ENCODE data around the gene ZSWIM2. TPM values are rescaled to one million over a fixed set of nuclear protein-coding genes. Genes with fewer than 3 reads are reported as not detected.
"Not testable (repeated sequence)": the region's sequence is repeated elsewhere in the genome, so short reads cannot be mapped to it uniquely, and the experiment has no call there.

ZSWIM2 gene, protein sequence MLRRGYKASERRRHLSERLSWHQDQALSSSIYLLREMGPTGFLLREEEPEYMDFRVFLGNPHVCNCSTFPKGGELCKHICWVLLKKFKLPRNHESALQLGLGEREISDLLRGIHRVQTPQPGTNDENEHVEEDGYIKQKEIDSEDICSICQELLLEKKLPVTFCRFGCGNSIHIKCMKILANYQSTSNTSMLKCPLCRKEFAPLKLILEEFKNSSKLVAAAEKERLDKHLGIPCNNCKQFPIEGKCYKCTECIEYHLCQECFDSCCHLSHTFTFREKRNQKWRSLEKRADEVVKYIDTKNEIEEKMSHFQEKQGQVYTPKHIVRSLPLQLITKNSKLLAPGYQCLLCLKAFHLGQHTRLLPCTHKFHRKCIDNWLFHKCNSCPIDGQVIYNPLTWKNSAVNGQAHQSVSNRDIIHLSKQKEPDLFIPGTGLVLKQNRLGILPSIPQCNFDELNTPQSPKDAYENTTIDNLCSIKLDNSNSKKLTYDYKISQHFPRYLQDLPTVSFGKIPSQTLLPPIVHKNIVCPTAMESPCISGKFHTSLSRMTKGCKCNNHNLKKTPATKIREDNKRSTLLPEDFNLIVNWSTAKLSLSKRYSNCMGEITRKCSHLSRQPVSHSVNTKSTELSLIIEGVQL
- not detected in 2 replicates for total RNA-seq (2014; rRNA removed; shearing (Covaris generic))

DNA sequence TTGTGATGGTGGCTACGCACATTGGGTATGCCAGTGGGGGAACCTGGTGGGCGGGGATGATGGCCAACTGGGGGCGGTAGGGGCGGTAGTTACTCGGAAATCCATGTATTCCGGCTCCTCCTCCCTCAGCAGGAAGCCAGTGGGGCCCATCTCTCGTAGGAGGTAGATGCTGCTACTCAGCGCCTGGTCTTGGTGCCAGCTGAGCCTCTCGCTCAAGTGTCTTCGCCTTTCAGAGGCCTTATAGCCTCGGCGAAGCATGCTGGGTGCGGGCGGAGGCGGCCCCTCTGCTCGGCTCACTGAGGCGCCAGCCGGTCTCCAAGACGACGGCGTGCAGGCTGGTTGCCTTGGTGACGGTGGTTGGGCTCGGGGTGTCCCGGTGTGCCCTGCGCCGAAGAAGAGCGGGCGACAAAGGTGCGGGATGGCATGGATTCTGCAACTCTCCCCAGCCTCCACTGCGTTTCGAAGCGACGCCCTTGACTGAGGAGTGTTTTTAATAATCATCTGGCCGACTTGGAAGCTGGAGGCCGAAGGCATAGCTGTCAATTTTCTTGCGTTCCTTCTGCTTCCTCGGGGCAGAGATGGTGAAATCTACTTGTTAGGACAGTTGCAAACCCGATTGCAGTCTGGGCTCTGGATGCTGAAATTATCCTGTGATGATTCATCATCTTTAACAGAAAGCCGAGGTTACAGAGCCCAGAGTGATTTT is at the start of gene ZSWIM2:
ZSWIM2 (minus strand) TSS at position 298 of the 706 bp plus-strand sequence; CDS start at position 258, 40 bp downstream.
- H3K4me1 ChIP-seq (replicated peaks): peaks cover 12% of the 10 kb centered on the region
- no peaks in the 10 kb centered on the region for H3K36me3 ChIP-seq
- H3K9me3 ChIP-seq (replicated peaks): no peaks in the 10 kb centered on the region
- H3K27ac ChIP-seq: peak within 1 kb of the TSS; percentile 35
- peak within 1 kb of the TSS; percentile 32 for H3K4me3 ChIP-seq
- H3K27me3 ChIP-seq (replicated peaks): no peaks in the 10 kb centered on the region
- DNase-seq (ENCODE audit: low read depth in 1 of 2, low spot score in 2 of 2): peak; percentile 59 to 67

DNA sequence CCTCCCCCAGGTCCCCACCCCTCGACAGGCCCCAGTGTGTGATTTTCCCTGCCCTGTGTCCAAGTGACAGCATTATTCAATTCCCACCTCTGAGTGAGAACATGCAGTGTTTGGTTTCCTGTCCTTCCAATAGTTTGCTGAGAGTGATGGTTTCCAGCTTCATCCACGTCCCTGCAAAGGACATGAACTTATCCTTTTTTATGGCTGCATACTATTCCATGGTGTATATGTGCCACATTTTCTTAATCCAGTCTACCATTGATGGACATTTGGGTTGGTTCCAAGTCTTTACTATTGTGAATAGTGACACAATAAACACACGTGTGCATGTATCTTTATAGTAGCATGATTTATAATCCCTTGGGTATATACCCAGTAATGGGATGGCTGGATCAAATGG is 47.2 kb upstream of the ZSWIM2 start:
- H3K4me3 ChIP-seq; H3K27me3 ChIP-seq (replicated peaks); H3K9me3 ChIP-seq (replicated peaks); H3K4me1 ChIP-seq (replicated peaks); H3K36me3 ChIP-seq; H3K27ac ChIP-seq; DNase-seq (ENCODE audit: low read depth in 1 of 2, low spot score in 2 of 2): not testable (repeated sequence)

DNA sequence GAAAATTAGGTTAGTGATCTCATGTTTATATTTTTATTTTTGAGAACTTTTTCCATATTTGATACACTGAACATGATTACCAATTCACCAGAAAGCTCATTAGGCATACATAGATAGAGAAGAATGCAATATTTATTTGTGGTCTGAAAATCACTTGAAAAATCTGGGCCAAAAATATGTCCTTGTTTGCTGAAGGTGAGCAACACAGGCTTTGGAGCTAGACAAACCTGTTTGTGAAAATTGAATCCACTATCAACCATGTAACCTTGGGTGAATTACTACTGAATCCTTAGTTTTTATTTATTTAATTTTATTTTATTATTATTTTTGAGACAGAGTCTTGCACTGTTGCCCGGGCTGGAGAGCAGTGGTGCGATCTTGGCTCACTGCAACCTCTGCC is 46.5 kb upstream of the ZSWIM2 start:
- no peaks in the 10 kb centered on the region for H3K9me3 ChIP-seq (replicated peaks)
- no peak overlapping the region for H3K4me3 ChIP-seq
- H3K4me1 ChIP-seq (replicated peaks): no peaks in the 10 kb centered on the region
- H3K27ac ChIP-seq: no peak overlapping the region
- H3K36me3 ChIP-seq: no peaks in the 10 kb centered on the region
- DNase-seq (ENCODE audit: low read depth in 1 of 2, low spot score in 2 of 2): no peak
- H3K27me3 ChIP-seq (replicated peaks): no peaks in the 10 kb centered on the region

DNA sequence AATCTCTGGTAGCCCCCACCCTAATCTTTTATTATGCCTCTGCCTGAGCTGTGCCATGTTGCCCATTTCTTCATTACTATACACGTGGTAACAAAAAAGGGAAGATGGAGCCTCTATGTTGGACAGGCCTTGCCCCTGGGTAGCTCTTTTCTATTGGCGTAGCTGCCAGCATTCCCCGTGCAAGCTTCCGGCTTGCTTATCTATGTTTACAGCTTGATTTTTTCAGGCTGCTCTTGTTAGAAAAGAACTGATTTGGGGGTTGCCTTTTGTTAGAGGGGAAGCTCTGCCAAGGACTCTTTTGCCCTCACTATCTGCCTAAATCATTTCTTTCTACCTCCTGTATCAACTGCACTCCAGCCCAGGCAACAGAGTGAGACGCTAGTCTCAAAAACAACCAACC is 45.5 kb upstream of the ZSWIM2 start:
- Histone ChIP-seq H3K4me1 (replicated peaks) (no peaks in the 10 kb centered on the region), H3K36me3 (no peaks in the 10 kb centered on the region), H3K27ac (no peak overlapping the region), H3K27me3 (replicated peaks) (no peaks in the 10 kb centered on the region), H3K9me3 (replicated peaks) (no peaks in the 10 kb centered on the region), H3K4me3 (no peak overlapping the region)
- DNase-seq (ENCODE audit: low read depth in 1 of 2, low spot score in 2 of 2): no peak

DNA sequence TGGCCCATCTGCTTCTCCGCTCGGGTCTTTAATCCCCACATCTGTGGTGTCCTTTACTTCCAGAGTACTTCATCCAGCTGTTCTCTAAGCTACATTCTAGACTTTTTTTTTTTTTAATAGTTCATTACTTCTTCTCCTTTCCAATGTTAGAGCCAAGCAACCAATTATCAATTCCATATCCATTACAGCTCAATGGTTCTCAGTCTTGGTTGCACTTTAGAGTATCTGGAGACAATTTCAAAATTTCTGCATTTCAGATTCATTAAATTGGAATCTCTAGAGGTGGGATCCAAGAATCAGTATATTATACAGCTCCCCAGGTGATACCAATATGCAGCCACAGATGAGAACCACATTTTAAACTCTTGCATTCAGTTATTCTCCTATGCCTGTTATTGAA is 43.9 kb upstream of the ZSWIM2 start:
- H3K4me1 ChIP-seq (replicated peaks): no peaks in the 10 kb centered on the region
- no peaks in the 10 kb centered on the region for H3K9me3 ChIP-seq (replicated peaks)
- DNase-seq (ENCODE audit: low read depth in 1 of 2, low spot score in 2 of 2): no peak
- no peak overlapping the region for H3K4me3 ChIP-seq
- H3K36me3 ChIP-seq: no peaks in the 10 kb centered on the region
- H3K27ac ChIP-seq: no peak overlapping the region
- no peaks in the 10 kb centered on the region for H3K27me3 ChIP-seq (replicated peaks)

DNA sequence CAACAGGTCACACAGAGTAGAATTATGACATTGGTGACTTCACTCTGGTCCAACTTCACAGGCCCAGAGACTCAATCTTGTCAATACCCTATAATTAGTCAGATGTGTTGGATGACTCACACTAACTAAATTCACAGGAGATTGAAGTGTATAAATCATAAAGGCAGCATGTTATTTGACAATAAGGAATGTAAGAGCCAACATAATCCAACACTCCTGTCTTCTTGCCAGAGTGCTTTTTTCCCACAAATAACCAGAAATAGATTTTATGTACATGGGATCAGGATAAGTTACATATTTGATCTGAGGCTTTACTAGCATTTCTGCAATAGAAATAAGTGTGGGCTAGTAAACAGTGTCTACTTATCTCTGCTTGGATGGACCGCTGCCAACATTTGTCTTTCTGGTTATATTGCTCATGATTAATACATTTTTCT is 42.2 kb upstream of the ZSWIM2 start:
- Histone ChIP-seq H3K4me1 (replicated peaks) (no peaks in the 10 kb centered on the region), H3K36me3 (no peaks in the 10 kb centered on the region), H3K27me3 (replicated peaks) (no peaks in the 10 kb centered on the region), H3K4me3 (no peak overlapping the region), H3K9me3 (replicated peaks) (no peaks in the 10 kb centered on the region), H3K27ac (no peak overlapping the region)
- DNase-seq (ENCODE audit: low read depth in 1 of 2, low spot score in 2 of 2): no peak

DNA sequence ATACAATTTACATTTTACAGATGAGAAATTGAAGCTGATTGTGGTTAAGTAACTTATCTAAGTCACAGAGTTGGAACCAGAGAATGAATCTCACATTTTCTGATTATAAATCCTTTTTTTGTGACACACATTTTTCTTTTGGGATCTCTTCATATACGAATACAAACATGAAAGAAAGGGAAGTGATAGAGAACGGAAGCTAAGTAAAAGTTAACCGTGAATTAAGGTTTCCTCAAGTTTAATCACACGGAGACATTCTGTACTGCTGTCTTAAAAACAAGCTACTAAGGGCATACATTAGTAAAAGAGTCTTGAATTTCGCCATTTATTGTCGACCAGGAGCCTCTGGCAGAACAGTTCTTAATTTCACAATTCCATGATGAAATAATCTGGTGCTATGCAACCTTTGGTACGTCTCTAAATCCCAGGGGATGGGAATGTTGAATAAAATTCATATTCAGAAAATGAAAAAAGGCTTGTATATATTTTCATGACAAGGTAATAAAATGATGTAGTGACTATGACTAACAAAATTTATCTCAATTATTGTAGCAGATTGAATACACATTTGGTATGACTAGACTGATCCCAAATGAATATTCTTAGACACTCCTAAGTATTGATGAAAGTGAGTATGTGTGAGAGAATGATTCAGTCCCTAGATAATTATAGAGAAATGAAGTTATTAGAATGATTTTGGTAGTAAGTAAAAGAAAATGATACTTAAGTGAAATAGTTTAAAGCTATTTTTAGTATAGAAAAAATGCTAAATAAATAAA is 40.3 kb upstream of the ZSWIM2 start:
- DNase-seq (ENCODE audit: low read depth in 1 of 2, low spot score in 2 of 2): no peak
- Histone ChIP-seq H3K4me3 (no peak overlapping the region), H3K27me3 (replicated peaks) (no peaks in the 10 kb centered on the region), H3K9me3 (replicated peaks) (no peaks in the 10 kb centered on the region), H3K36me3 (no peaks in the 10 kb centered on the region), H3K27ac (no peak overlapping the region), H3K4me1 (replicated peaks) (no peaks in the 10 kb centered on the region)

DNA sequence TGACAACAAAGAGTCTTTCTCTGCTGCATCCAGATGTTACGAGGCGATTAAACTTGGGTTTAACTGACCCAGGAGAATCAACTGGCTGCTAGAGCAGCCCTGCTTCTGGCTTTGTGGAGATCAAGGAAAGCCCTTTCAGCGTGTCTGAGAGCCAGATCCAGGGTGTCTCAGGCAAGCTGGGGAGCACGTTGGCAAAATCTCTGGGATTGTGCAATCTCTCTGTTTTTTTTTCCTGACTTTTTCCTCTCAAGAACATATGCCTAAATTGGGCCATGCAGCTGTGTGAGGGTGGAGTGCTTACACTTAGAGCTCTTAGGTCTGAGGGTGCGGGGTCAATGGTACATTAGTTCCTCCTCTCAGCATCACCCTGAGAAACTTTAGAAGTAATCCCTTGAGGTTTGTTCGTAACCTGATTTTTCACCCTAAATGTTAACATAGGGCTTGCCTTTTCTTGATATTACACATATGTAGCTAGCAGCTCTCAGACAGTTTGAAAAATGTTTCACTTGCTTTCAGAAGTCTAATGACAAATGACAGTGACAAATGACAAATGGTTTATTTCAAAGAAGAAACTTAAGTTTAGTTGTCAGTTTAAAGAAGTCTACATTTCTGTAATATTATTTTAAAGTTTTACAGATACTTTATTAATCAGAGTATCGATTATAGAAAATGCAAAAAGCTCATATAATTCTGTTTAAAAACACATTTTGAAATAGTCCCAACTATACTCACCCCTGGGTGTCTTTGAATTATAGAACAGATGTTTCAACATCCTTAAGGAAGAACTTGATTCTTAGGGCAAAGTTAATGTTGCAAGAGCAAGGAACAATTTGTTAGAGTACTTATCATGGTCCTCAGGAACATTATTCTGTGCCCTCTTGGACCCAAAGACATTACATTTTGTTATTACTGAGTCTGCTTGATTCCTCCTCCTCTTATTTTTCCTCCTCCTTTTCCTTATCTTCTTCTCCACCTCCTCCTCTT is 38.4 kb upstream of the ZSWIM2 start:
- H3K9me3 ChIP-seq (replicated peaks): no peaks in the 10 kb centered on the region
- H3K36me3 ChIP-seq: no peaks in the 10 kb centered on the region
- no peak for DNase-seq (ENCODE audit: low read depth in 1 of 2, low spot score in 2 of 2)
- no peak overlapping the region for H3K27ac ChIP-seq
- no peaks in the 10 kb centered on the region for H3K4me1 ChIP-seq (replicated peaks)
- H3K4me3 ChIP-seq: no peak overlapping the region
- no peaks in the 10 kb centered on the region for H3K27me3 ChIP-seq (replicated peaks)

DNA sequence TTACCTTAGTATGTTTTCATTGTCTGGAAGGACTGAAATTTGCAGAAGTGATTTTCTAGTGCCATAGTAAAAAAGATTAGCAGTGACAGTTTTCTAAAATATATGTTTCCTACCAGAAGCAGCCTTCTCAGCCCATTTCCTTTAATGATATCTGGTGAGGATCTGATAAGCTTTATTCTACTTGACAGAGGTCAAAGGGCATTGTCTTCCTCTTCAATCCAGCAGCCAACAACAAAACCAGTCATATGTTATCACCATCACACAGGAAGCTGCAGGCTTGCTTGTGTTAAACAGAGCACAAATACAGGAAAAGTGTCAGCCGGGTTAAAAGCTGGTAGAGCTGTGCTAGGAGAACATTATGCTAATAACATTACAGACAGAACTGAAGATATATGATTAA is 35.6 kb upstream of the ZSWIM2 start:
- Histone ChIP-seq H3K27me3 (replicated peaks) (no peaks in the 10 kb centered on the region), H3K36me3 (no peaks in the 10 kb centered on the region), H3K9me3 (replicated peaks) (no peaks in the 10 kb centered on the region), H3K27ac (no peak overlapping the region), H3K4me3 (no peak overlapping the region), H3K4me1 (replicated peaks) (no peaks in the 10 kb centered on the region)
- no peak for DNase-seq (ENCODE audit: low read depth in 1 of 2, low spot score in 2 of 2)

DNA sequence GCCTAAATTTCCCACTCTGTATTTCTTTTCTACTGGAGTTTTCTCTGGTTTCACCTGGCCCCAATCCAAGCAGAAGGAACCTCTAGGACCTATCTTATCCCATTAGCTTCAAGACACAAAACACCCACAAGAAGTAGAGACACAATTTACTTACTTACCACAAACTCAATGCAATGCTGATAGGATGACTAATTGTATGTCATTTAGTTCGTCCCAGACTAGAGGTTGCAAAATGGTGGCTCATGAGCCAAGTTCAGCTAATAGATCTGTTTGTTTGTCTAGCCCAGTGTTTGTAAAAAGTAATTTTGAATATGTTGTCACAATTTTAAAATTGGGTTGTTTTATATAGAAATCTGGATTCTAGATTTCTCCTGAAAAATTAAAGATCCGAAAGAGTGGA is 34.7 kb upstream of the ZSWIM2 start:
- Histone ChIP-seq H3K4me1 (replicated peaks) (no peaks in the 10 kb centered on the region), H3K27ac (no peak overlapping the region), H3K36me3 (no peaks in the 10 kb centered on the region), H3K27me3 (replicated peaks) (no peaks in the 10 kb centered on the region), H3K4me3 (no peak overlapping the region), H3K9me3 (replicated peaks) (no peaks in the 10 kb centered on the region)
- DNase-seq (ENCODE audit: low read depth in 1 of 2, low spot score in 2 of 2): no peak

DNA sequence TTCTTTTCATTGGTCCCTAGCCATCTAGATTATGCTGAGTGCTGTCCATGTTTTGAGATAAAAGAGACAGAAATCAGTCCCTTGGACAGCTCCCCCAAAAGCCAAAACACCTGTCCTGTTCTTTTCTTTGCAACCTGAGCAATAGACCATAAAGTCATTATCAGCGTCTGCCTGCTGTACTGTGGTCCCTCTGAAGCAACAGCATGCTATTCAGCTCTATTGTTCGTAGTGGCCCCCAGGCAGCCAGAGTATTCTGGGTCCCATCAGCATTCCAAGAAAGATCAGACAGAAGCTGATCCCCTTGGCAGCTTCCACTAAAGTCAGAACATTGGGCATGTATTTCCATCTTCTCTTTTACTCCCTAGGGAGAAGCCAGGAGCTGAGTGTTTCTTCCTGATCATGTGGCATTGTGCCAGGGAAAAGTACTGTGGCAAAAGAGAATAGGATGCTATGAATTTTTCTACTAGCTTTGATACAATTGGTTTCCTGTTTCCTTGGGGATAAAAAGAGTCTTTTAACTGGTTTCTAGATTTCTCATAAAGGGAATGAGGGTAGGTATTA is 33.6 kb upstream of the ZSWIM2 start:
- H3K4me3 ChIP-seq: no peak overlapping the region
- no peak for DNase-seq (ENCODE audit: low read depth in 1 of 2, low spot score in 2 of 2)
- no peak overlapping the region for H3K27ac ChIP-seq
- no peaks in the 10 kb centered on the region for H3K9me3 ChIP-seq (replicated peaks)
- H3K4me1 ChIP-seq (replicated peaks): no peaks in the 10 kb centered on the region
- no peaks in the 10 kb centered on the region for H3K27me3 ChIP-seq (replicated peaks)
- H3K36me3 ChIP-seq: no peaks in the 10 kb centered on the region

DNA sequence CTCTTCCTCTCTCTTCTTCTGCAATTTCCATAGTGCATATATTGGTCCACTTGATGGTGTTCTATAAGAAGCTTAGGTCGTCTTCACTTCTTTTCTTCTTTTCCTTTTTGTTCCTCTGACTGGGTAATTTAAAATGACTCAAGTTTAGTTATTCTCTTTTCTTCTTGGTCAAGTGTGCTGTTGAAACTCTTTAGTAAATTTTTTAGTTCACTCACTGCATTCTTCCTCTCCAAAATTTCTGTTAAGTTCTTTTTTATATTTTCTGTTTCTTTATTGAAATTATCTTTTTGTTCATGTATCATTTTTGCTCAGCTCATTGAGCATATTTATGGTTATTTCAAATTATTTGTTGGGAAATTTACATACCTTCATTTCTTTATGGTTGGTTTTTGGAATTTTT is 32.7 kb upstream of the ZSWIM2 start:
- no peaks in the 10 kb centered on the region for H3K4me1 ChIP-seq (replicated peaks)
- H3K36me3 ChIP-seq: no peaks in the 10 kb centered on the region
- H3K27me3 ChIP-seq (replicated peaks): no peaks in the 10 kb centered on the region
- no peaks in the 10 kb centered on the region for H3K9me3 ChIP-seq (replicated peaks)
- no peak for DNase-seq (ENCODE audit: low read depth in 1 of 2, low spot score in 2 of 2)
- no peak overlapping the region for H3K4me3 ChIP-seq
- no peak overlapping the region for H3K27ac ChIP-seq
